Neural cell (in vitro differentiated cells): Measurements from ENCODE around the gene ITGB6. TPM values are rescaled to one million over a fixed set of nuclear protein-coding genes. Genes with fewer than 3 reads are reported as not detected.

Experiments used
- H2AFZ ChIP-seq: fragments of 200-600, 300-800 bp; sonication (generic), shearing (Covaris generic); 2 replicates; pipeline ENCODE4 v1.6.0; 2014; ENCODE audit warnings: low read depth, mild to moderate bottlenecking, antibody characterized with exemption, low read length, moderate library complexity
- H3F3A ChIP-seq: fragments of 200-600 bp; shearing (Covaris generic); 2 replicates; pipeline ENCODE4 v1.6.1; 2016; ENCODE audit warnings: mild to moderate bottlenecking, moderate library complexity, mixed read lengths, antibody characterized with exemption, low read length; ENCODE audit not compliant: insufficient read depth, poor library complexity, severe bottlenecking
- H3K27ac ChIP-seq: fragments of 200-600, 300-800 bp; sonication (generic), shearing (Covaris generic); 2 replicates; pipeline ENCODE4 v1.5.1; 2014; ENCODE audit warnings: mild to moderate bottlenecking, low read length, moderate library complexity
- H3K27me3 ChIP-seq: fragments of 300-800, 200-600 bp; sonication (generic), shearing (Covaris generic); 2 replicates; pipeline ENCODE4 v1.6.0; 2014; ENCODE audit warnings: mild to moderate bottlenecking, low read depth, low read length, moderate library complexity; ENCODE audit not compliant: insufficient read depth
- H3K36me3 ChIP-seq: fragments of 300-800, 200-600 bp; sonication (generic), shearing (Covaris generic); 2 replicates; pipeline ENCODE4 v1.5.1; 2014; ENCODE audit warnings: mild to moderate bottlenecking, antibody characterized with exemption, low read length, moderate library complexity; ENCODE audit not compliant: insufficient read depth
- H3K4me2 ChIP-seq: fragments of 300-800, 200-600 bp; sonication (generic), shearing (Covaris generic); 2 replicates; pipeline ENCODE4 v1.6.0; 2014; ENCODE audit warnings: mild to moderate bottlenecking, low read length
- H3K4me3 ChIP-seq: fragments of 300-800, 200-600 bp; sonication (generic), shearing (Covaris generic); 2 replicates; pipeline ENCODE4 v1.5.1; 2014; ENCODE audit warnings: mild to moderate bottlenecking, low read length, moderate library complexity
- H3K79me2 ChIP-seq: fragments of 200-600 bp; shearing (Covaris generic); replicated peaks from 2 replicates; pipeline ENCODE4 v1.6.0; 2014; ENCODE audit warnings: mild to moderate bottlenecking, low read length, moderate library complexity; ENCODE audit not compliant: insufficient read depth
- H3K9ac ChIP-seq: fragments of 300-800, 200-600 bp; sonication (generic), shearing (Covaris generic); 2 replicates; pipeline ENCODE4 v1.6.1; 2016; ENCODE audit warnings: mild to moderate bottlenecking, low read length, mixed read lengths
- H3K9me2 ChIP-seq: fragments of 200-600 bp; shearing (Covaris generic); 2 replicates; pipeline ENCODE4 v1.6.1; 2016; ENCODE audit warnings: mild to moderate bottlenecking, low read length, mixed read lengths; ENCODE audit not compliant: insufficient read depth
- H3K9me3 ChIP-seq: fragments of 200-600, 300-800 bp; sonication (generic), shearing (Covaris generic); 2 replicates; pipeline ENCODE4 v1.6.1; 2016; ENCODE audit warnings: mild to moderate bottlenecking, mixed run types, low read length, moderate library complexity, mixed read lengths
- H4K20me1 ChIP-seq: fragments of 200-600 bp; shearing (Covaris generic); 2 replicates; pipeline ENCODE4 v1.6.1; 2016; ENCODE audit warnings: mild to moderate bottlenecking, mixed run types; ENCODE audit not compliant: insufficient read depth
- EP300 ChIP-seq: fragments of 450-650 bp; conservative IDR thresholded peaks from 2 replicates; pipeline ENCODE4 v1.6.1; 2014; ENCODE audit warnings: antibody characterized with exemption, mild to moderate bottlenecking, moderate library complexity; ENCODE audit not compliant: poor library complexity, severe bottlenecking
- EZH2 ChIP-seq: fragments of 200-600, 300-800 bp; shearing (Covaris generic), sonication (generic); IDR thresholded peaks from 2 replicates; pipeline ENCODE4 v1.6.1; 2014; ENCODE audit warnings: antibody characterized with exemption, low read length, borderline replicate concordance, mild to moderate bottlenecking; ENCODE audit not compliant: insufficient read depth, poor library complexity, severe bottlenecking
- MXI1 ChIP-seq: fragments of 450-650 bp; conservative IDR thresholded peaks from 2 replicates; pipeline ENCODE4 v1.6.1; 2014; ENCODE audit warnings: antibody characterized with exemption, mild to moderate bottlenecking; ENCODE audit not compliant: poor library complexity, severe bottlenecking
- POLR2AphosphoS5 ChIP-seq: IDR thresholded peaks from 2 replicates; pipeline ENCODE4 v1.6.1; 2012
- RAD21 ChIP-seq: fragments of 450-650 bp; conservative IDR thresholded peaks from 2 replicates; pipeline ENCODE4 v1.6.1; 2014; ENCODE audit warnings: antibody characterized with exemption, mild to moderate bottlenecking, moderate library complexity
- SMC3 ChIP-seq: fragments of 450-650 bp; conservative IDR thresholded peaks from 2 replicates; pipeline ENCODE4 v1.6.1; 2014; ENCODE audit warnings: antibody characterized with exemption, mild to moderate bottlenecking, moderate library complexity; ENCODE audit not compliant: poor library complexity
- TAF1 ChIP-seq: IDR thresholded peaks from 2 replicates; pipeline ENCODE4 v1.6.1; 2012; ENCODE audit warnings: low read depth
- polyA plus RNA-seq: library from polyadenylated mRNA; depleted of rRNA; stranded (reverse); fragments of >200 nt; gene quantifications from 2 replicates; pipeline ENCODE4 v1.2.3, GENCODE V29; 2014
- TF ChIP-seq, protein P1 (sequence below): fragments of 450-650 bp; IDR thresholded peaks from 2 replicates; pipeline ENCODE4 v1.5.1; 2014; ENCODE audit warnings: antibody characterized with exemption, mild to moderate bottlenecking, moderate library complexity; ENCODE audit not compliant: poor library complexity, severe bottlenecking
- TF ChIP-seq, protein P2 (sequence below): IDR thresholded peaks from 2 replicates; pipeline ENCODE4 v1.6.1; 2012; ENCODE audit warnings: borderline replicate concordance

The ITGB6 gene
- polyA plus RNA-seq, 1 donor from 2014 or later, result 8.3 TPM

DNA sequence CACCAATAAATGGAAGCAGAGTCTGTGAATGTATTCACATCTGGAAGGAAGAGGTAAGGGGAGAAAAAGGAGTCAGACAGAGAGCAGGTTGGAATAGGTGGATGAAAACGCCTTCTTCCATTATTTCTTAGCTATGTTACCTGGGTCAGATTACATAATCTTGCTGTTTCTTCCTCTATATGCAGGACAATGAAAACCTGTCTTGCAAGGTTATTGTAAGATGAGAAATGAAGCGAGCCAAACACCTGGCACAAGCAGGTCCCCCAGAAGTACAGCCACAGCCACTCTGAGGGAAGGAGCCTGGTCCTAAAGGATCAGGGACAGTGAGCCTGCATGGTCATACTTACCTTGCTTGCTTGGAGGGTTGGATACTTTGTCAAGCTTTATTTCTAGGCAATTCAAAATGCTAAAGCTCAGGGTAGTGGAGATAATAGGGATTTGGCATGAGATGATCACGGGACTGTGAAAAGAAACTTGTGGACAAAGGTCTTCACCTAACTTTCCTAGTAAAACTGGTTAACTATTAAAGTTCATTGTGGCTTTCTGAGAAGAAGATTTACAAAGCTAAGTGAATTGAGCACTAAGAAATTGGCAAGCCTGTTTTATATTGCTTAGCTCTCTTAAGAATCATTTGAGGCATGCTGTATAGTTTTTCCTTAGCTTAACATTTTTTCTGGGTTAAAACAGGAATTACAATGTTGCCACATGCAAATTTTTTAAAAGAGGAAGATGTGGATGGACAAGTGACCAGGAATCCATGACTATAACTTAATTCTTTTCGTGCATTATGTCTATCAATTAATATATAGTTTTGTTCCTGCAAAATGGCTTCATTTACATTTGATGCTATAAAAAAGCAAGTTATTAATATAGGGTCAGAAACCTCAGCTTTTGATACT lies 121.9 kb downstream of the ITGB6 start:
- Histone ChIP-seq H3K36me3 (no peaks in the 10 kb centered on the region), H3F3A (no peaks in the 10 kb centered on the region), H3K4me2 (no peak overlapping the region), H2AFZ (no peak overlapping the region), H4K20me1 (no peaks in the 10 kb centered on the region), H3K9me2 (no peaks in the 10 kb centered on the region), H3K4me3 (no peak overlapping the region), H3K27me3 (no peaks in the 10 kb centered on the region), H3K79me2 (no peaks in the 10 kb centered on the region), H3K9ac (no peak overlapping the region), H3K9me3 (no peaks in the 10 kb centered on the region), H3K27ac (no peak overlapping the region)
- TF ChIP-seq, protein P1, sequence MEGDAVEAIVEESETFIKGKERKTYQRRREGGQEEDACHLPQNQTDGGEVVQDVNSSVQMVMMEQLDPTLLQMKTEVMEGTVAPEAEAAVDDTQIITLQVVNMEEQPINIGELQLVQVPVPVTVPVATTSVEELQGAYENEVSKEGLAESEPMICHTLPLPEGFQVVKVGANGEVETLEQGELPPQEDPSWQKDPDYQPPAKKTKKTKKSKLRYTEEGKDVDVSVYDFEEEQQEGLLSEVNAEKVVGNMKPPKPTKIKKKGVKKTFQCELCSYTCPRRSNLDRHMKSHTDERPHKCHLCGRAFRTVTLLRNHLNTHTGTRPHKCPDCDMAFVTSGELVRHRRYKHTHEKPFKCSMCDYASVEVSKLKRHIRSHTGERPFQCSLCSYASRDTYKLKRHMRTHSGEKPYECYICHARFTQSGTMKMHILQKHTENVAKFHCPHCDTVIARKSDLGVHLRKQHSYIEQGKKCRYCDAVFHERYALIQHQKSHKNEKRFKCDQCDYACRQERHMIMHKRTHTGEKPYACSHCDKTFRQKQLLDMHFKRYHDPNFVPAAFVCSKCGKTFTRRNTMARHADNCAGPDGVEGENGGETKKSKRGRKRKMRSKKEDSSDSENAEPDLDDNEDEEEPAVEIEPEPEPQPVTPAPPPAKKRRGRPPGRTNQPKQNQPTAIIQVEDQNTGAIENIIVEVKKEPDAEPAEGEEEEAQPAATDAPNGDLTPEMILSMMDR, result no peak
- TF ChIP-seq, protein P2, sequence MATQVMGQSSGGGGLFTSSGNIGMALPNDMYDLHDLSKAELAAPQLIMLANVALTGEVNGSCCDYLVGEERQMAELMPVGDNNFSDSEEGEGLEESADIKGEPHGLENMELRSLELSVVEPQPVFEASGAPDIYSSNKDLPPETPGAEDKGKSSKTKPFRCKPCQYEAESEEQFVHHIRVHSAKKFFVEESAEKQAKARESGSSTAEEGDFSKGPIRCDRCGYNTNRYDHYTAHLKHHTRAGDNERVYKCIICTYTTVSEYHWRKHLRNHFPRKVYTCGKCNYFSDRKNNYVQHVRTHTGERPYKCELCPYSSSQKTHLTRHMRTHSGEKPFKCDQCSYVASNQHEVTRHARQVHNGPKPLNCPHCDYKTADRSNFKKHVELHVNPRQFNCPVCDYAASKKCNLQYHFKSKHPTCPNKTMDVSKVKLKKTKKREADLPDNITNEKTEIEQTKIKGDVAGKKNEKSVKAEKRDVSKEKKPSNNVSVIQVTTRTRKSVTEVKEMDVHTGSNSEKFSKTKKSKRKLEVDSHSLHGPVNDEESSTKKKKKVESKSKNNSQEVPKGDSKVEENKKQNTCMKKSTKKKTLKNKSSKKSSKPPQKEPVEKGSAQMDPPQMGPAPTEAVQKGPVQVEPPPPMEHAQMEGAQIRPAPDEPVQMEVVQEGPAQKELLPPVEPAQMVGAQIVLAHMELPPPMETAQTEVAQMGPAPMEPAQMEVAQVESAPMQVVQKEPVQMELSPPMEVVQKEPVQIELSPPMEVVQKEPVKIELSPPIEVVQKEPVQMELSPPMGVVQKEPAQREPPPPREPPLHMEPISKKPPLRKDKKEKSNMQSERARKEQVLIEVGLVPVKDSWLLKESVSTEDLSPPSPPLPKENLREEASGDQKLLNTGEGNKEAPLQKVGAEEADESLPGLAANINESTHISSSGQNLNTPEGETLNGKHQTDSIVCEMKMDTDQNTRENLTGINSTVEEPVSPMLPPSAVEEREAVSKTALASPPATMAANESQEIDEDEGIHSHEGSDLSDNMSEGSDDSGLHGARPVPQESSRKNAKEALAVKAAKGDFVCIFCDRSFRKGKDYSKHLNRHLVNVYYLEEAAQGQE, result no peak
- TF ChIP-seq EP300 (no peak), SMC3 (no peak), EZH2 (no peak), MXI1 (no peak), TAF1 (no peak), POLR2AphosphoS5 (no peak), RAD21 (no peak)

DNA sequence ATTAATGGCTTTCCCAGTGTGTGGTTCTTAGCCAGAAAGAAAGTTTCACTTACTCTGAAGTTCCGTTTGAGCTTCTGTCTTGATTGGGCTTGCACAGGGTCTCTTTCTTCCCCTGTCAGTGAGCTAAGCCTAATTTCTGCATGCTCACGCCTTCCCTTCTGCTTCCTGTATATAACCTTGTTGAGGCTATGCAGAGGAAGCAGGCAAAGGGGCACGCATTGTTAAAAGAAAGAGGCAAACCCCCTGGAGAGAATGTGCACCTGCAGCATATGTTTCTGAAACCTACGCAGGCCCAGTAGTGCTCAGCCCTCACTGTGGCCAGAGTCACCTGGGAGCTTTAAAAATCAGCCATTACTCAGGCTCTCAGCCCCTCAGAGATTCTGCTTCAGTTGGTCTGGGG lies 123.2 kb downstream of the ITGB6 start:
- Histone ChIP-seq H3K4me2 (no peak overlapping the region), H4K20me1 (no peaks in the 10 kb centered on the region), H3K9me3 (no peaks in the 10 kb centered on the region), H3K36me3 (no peaks in the 10 kb centered on the region), H3K27me3 (no peaks in the 10 kb centered on the region), H3K9ac (no peak overlapping the region), H3K27ac (no peak overlapping the region), H3K79me2 (no peaks in the 10 kb centered on the region), H3K4me3 (no peak overlapping the region), H2AFZ (no peak overlapping the region), H3K9me2 (no peaks in the 10 kb centered on the region), H3F3A (no peaks in the 10 kb centered on the region)
- no peak for TF ChIP-seq RAD21
- TF ChIP-seq, protein P1, result no peak
- TF ChIP-seq TAF1, result no peak
- no peak for TF ChIP-seq EZH2
- TF ChIP-seq, protein P2, result no peak
- TF ChIP-seq MXI1, result no peak
- TF ChIP-seq SMC3, result no peak
- TF ChIP-seq EP300, result no peak
- TF ChIP-seq POLR2AphosphoS5, result no peak
